Upper lobe of left lung (tissue), 4 donors: ENCODE results near the gene PGS1.
A peak's percentile ranks its signal among the peaks of the same experiment; 100 is the strongest.

Experiments
- CTCF ChIP-seq, 6 experiments: fragments of 450-650 bp in 4 of 6; fragments of 200-600 bp in 2 of 6; sonication (generic) in 2 of 6; IDR thresholded peaks; one replicate each; pipeline ENCODE4 v1.5.1; 2016 to 2019; ENCODE audit warnings: antibody characterized with exemption in 6 of 6
- EP300 ChIP-seq, 4 donors: sonication (generic); formaldehyde crosslinking; IDR thresholded peaks; one replicate each; pipeline ENCODE4 v1.5.1; 2017; ENCODE audit warnings: antibody characterized with exemption in 4 of 4, control low read depth in 2 of 4
- POLR2A ChIP-seq, 4 donors: fragments of 450-650 bp; IDR thresholded peaks; one replicate each; pipeline ENCODE4 v1.5.1; 2016 to 2017; ENCODE audit warnings: antibody characterized with exemption in 4 of 4, mild to moderate bottlenecking in 2 of 4
- POLR2AphosphoS5 ChIP-seq, 2 donors: sonication (generic); formaldehyde crosslinking; IDR thresholded peaks; one replicate each; pipeline ENCODE4 v1.5.1; 2017; ENCODE audit warnings: antibody characterized with exemption in 2 of 2

GRCh38 chr17:78422267-78422605, 43.8 kb downstream of the PGS1 start:
- TF ChIP-seq CTCF (IDR thresholded peaks at IDR 0.05) (peak in 1 of 6 experiments; percentile 59), POLR2AphosphoS5 (IDR thresholded peaks at IDR 0.05) (no peak), POLR2A (IDR thresholded peaks at IDR 0.05) (no peak), EP300 (IDR thresholded peaks at IDR 0.05) (no peak)
